IPS DF 19.7 (cell line): Measurements from ENCODE around the gene SYVN1.

Experiments
- DNase-seq: peaks from one replicate; pipeline ENCODE4 v3.0.0-alpha.2; 2013; ENCODE audit warnings: low read depth, low spot score

The SYVN1 gene

GRCh38 chr11:65087827-65088226, 46.5 kb downstream of the SYVN1 start:
- DNase-seq, result no peak

GRCh38 chr11:65087216-65087615, 47.1 kb downstream of the SYVN1 start:
- no peak for DNase-seq

- no peak for DNase-seq
These were observed 47.5 kb downstream of the SYVN1 start for GRCh38 chr11:65086809-65087208.

- no peak for DNase-seq
These were observed 48.9 kb downstream of the SYVN1 start for GRCh38 chr11:65085446-65085845.

GRCh38 chr11:65084598-65085375, 49.5 kb downstream of the SYVN1 start:
- DNase-seq, result no peak

DNA sequence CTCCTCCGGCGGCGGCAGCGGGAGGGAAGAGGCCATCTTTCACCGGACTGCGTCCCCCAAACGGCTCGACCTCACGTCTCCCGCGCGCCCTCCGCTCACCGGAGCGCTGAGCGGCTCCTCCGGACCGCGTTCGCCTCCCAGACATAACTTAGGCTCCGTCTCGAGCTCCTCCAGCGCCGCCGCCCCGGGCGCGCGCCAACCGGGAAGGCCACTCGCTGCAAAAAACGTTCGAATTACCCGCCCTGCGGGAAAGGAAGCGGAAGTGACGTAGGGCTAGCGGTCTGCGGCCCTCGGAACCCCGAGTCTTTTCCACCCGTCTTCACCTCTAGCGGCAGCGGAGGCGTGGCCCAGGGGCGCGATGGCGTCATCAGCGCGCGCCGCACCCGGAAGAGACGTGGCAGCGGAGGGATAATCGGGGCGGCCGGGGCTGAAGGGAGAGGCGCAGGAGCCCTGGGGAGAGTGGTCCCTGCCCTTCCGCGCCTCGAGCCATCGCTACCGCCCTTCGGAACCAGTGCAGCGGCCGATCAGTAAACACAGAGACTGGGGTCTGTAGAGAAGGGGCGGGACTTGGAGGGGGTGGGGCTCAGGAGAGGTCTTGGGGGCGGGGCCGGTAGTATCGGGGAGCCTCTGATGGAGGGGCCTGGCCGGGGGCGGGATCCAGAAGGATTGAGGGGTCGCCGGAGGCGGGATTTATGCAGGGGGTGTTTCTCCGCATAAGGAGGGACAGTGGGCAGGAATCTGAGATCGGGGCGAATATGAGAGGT, 50.3 kb downstream of the SYVN1 start, which contains the start of the genes CDCA5 and ZFPL1:
Gene CDCA5 (minus strand): TSS at position 207 of the 764 bp plus-strand sequence. CDS start 62 bp downstream, at position 145.
Gene ZFPL1 (plus strand): TSS at position 389 of the 764 bp plus-strand sequence. CDS start 477 bp downstream, outside the sequence.
- peak; percentile 84 for DNase-seq

GRCh38 chr11:65083134-65083833, 51.0 kb downstream of the SYVN1 start:
- no peak for DNase-seq

GRCh38 chr11:65078786-65079342, 55.5 kb downstream of the SYVN1 start:
- no peak for DNase-seq

DNA sequence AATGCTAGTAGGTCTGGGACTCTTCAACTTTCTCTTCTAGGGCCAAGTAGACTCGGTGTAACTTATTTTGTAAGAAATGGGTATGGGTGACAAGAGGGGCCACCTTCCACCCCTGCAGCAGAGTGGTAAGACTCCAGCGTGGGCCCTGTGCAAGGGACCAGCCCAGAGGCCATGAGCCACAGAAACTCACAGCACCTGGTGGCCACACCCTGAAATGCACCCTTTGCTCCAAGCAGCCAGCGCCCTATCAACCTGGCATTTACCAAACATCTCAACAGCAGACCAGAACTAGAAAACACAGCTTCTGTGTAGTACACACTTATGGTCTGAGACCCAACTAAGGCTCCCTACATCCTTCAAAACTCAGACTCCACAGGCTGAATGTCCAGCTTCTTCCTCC, 56.2 kb downstream of the SYVN1 start:
- no peak for DNase-seq

DNA sequence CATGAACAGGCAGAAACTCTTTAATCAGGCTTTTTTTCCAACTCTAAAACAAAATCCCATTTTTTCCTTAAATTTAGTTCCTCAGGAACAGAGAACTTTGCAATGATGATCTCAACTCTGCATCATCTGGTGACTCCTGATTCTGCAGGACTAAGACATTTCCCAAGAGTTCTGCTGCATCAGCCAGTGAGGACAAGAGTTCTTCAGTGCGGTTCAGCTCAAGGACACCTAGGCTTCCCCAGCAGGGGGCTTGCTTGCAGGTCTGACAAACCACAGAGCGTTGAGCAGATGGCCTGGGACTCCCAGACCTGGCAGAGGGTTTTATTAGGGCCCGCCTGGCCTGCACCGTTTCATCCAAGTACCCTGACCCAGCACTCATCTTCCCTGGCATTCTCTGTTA, 56.9 kb downstream of the SYVN1 start:
- DNase-seq, result no peak
